ENCODE measurements around the gene GADD45B. TPM values are rescaled to one million over a fixed set of nuclear protein-coding genes. Genes with fewer than 3 reads are reported as not detected.
A peak's percentile ranks its signal among the peaks of the same experiment; 100 is the strongest.

The GADD45B gene
- total RNA-seq, 4 donors from 2014 or later = 230 to 440 (median 337) TPM

DNA sequence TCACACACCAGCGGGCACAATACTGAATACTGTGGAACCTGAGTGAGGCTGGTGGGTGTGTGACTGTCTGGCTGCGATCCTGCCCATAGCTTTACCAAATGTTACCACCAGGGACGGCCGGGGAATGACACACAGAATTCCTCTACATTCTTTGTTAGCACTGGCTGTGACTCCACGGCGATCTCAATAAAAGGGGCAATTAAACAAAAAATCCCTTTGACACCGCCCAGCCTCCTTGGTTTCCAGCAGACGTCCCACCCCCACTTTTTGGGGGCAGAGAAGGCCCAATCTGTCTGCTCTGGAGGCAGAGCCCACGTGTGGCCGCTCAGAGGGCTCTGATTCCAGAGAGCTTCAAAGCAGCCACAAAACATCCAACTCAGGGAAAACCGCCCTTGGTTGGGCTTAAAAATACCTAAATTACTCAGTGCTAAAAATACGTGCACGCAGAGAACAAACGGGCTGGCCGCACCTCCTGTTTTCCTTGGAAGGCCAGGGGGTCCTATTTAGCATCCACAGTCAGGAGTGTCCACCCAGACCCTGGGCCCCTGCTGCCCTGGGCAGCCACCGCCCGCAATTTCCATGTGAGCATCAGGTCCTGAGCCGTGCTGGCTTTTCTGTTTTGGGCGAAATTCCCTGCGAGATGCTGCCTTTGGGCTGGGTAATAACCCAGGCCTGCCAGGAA, 47.8 kb downstream of the GADD45B start:
- Histone ChIP-seq H3K27ac (peak overlapping the region in 3 of 4 donors; percentile 27 to 78 (median 71)), H3K36me3 (no peaks in the 10 kb centered on the region), H3K4me1 (peaks cover 0 to 25% (median 6%) of the 10 kb centered on the region in 4 donors), H3K27me3 (no peaks in the 10 kb centered on the region), H3K9me3 (no peaks in the 10 kb centered on the region), H3K4me3 (no peak overlapping the region)
- TF ChIP-seq CTCF (IDR thresholded peaks at IDR 0.05) (peak in 1 of 5 experiments; percentile 26), EP300 (IDR thresholded peaks at IDR 0.05) (no peak), POLR2A (IDR thresholded peaks at IDR 0.05) (no peak)
- 39 to 42% methylated on average over 20 of the region's 20 CpGs for WGBS, 2 donors
- DNase-seq (ENCODE audit: low spot score in 2 of 2) = no peak

DNA sequence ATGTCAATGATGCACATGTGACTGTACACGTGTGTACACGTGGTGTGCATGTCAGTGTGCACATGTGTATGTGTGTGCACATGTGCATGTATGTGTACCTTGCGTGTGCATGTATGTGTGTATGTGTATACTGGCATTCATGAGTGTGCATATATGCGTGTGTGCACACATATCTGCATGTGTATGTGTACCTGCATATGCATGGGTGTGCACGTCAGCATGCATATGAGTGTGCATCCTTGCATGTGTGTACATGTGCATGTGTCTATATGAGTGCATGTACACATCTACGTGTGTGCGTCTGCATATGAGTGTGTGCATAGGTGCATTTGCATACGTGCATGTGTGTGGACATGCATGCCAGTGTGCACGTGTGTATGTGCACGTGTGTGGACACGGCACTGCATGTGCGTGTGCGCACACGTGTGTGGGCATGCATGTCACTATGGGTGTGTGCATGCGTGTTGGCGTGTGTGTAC, 48.5 kb downstream of the GADD45B start:
- H3K9me3 ChIP-seq = no peaks in the 10 kb centered on the region
- no peaks in the 10 kb centered on the region for H3K36me3 ChIP-seq
- H3K27me3 ChIP-seq = no peaks in the 10 kb centered on the region
- peaks cover 0 to 25% (median 6%) of the 10 kb centered on the region in 4 donors for H3K4me1 ChIP-seq
- no peak for DNase-seq (ENCODE audit: low spot score in 2 of 2)
- WGBS, 2 donors = 87 to 96% methylated on average over 16 of the region's 16 CpGs
- no peak for TF ChIP-seq CTCF (IDR thresholded peaks at IDR 0.05)
- no peak for TF ChIP-seq POLR2A (IDR thresholded peaks at IDR 0.05)
- TF ChIP-seq EP300 (IDR thresholded peaks at IDR 0.05) = no peak
- H3K4me3 ChIP-seq = no peak overlapping the region
- no peak overlapping the region for H3K27ac ChIP-seq

GRCh38 chr19:2524840-2525723, 49.2 kb downstream of the GADD45B start:
- no peaks in the 10 kb centered on the region for H3K9me3 ChIP-seq
- no peaks in the 10 kb centered on the region for H3K27me3 ChIP-seq
- 57 to 60% methylated on average over 31 to 41 of the region's 45 CpGs for WGBS, 2 donors
- no peak for DNase-seq (ENCODE audit: low spot score in 2 of 2)
- H3K36me3 ChIP-seq = no peaks in the 10 kb centered on the region
- H3K27ac ChIP-seq = peak overlapping the region in 2 of 4 donors; percentile 24 to 36
- no peak for TF ChIP-seq POLR2A (IDR thresholded peaks at IDR 0.05)
- no peak for TF ChIP-seq CTCF (IDR thresholded peaks at IDR 0.05)
- TF ChIP-seq EP300 (IDR thresholded peaks at IDR 0.05) = no peak
- H3K4me1 ChIP-seq = peaks cover 0 to 25% (median 6%) of the 10 kb centered on the region in 4 donors
- H3K4me3 ChIP-seq = peak overlapping the region in 1 of 4 donors; percentile 22

DNA sequence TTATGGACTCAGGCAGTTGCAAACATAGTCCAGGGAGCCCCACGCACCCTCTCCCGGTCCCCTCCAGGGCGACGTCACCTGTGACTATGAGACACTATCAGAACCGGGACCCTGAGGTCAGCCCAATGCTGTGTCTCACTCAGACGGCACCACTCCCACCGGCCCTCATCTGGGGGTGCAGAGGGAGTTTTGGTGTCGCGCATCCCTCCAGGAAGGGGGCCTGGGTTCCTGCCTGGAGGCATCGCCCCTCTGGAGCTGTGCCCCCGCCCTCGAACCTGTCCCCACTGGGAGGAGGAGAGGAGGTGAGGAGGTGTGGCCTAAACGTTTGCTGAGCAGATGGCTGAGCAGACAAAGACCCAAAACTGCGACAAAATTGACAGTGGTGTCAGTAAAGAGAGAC, 51.2 kb downstream of the GADD45B start:
- no peak overlapping the region for H3K27ac ChIP-seq
- H3K4me3 ChIP-seq = no peak overlapping the region
- H3K4me1 ChIP-seq = peaks cover 0 to 25% (median 6%) of the 10 kb centered on the region in 4 donors
- WGBS, 2 donors = 80 to 88% methylated on average over 13 to 14 of the region's 14 CpGs
- no peak for TF ChIP-seq EP300 (IDR thresholded peaks at IDR 0.05)
- no peak for TF ChIP-seq POLR2A (IDR thresholded peaks at IDR 0.05)
- no peak for TF ChIP-seq CTCF (IDR thresholded peaks at IDR 0.05)
- peaks cover 0 to 4% (median 0%) of the 10 kb centered on the region in 4 donors for H3K9me3 ChIP-seq
- H3K27me3 ChIP-seq = no peaks in the 10 kb centered on the region
- no peaks in the 10 kb centered on the region for H3K36me3 ChIP-seq
- DNase-seq (ENCODE audit: low spot score in 2 of 2) = no peak

Measured in tibial nerve (tissue), 4 donors.